GM21723 (cell line): ENCODE data around the gene HILPDA.
"Not testable (repeated sequence)": the region's sequence is repeated elsewhere in the genome, so short reads cannot be mapped to it uniquely, and the experiment has no call there.

Experiments
- ATAC-seq: cut with Tn5 transposase; IDR thresholded peaks from one replicate; pipeline ENCODE4 v1.9.1; 2021; ENCODE audit warnings: mild to moderate bottlenecking, moderate library complexity; ENCODE audit not compliant: unreplicated experiment

The HILPDA gene

DNA sequence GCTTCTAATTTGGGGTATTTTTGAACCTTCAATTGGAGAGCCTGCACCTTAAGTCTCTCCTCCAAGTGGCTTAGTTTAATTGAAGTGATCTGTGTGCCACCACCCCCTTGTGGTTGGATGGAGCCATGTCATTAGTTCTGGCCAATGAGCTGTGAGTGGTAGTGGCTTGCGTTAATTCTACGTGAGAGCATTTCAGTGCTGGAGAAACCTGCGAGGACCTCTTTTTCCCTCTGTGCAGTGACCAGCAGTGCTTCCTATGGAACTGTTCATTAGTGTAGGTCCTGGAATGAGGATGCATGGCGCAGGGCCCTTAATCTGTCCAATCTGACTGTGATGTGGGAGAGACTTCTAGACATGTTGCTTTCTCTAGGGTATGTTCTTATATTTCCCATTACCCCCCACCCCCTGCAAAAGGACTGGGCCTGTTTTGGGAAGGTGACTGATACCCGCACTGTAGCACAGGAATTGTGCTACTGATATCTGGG is 3.8 kb downstream of the HILPDA start:
- ATAC-seq: peak; percentile 36

- ATAC-seq: no peak
These were observed 6.8 kb downstream of the HILPDA start for GRCh38 chr7:128462460-128462859.

- ATAC-seq: not testable (repeated sequence)
These were observed 7.7 kb downstream of the HILPDA start for GRCh38 chr7:128463345-128463744.

DNA sequence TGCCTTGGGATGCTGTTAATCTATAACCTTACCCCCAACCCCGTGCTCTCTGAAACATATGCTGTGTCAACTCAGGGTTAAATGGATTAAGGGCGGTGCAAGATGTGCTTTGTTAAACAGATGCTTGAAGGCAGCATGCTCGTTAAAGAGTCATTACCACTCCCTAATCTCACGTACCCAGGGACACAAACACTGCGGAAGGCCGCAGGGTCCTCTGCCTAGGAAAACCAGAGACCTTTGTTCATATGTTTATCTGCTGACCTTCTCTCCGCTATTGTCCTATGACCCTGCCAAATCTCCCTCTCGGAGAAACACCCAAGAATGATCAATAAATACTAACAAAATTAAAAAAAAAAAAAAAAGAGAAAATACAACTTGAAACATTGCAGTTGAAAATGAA is 8.3 kb downstream of the HILPDA start:
- ATAC-seq: not testable (repeated sequence)

DNA sequence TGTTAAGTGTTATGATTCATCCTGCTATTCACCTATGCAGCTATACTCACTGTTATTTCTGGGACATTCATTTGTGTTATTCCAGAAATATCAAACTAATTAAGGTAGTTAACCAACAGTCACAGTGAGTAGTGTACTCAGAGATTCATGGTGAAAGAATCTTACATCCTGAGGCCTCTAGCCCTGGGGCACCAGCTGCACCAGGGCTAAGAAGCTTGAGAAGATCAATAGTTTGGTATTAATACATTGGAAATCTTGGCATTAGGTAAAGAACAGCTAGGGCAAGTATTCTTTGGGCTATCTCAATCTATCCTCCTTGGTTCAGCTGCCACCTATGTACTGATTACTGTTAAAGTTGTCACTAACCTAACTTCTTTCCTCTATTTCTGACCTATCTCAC is 11.2 kb downstream of the HILPDA start:
- not testable (repeated sequence) for ATAC-seq

DNA sequence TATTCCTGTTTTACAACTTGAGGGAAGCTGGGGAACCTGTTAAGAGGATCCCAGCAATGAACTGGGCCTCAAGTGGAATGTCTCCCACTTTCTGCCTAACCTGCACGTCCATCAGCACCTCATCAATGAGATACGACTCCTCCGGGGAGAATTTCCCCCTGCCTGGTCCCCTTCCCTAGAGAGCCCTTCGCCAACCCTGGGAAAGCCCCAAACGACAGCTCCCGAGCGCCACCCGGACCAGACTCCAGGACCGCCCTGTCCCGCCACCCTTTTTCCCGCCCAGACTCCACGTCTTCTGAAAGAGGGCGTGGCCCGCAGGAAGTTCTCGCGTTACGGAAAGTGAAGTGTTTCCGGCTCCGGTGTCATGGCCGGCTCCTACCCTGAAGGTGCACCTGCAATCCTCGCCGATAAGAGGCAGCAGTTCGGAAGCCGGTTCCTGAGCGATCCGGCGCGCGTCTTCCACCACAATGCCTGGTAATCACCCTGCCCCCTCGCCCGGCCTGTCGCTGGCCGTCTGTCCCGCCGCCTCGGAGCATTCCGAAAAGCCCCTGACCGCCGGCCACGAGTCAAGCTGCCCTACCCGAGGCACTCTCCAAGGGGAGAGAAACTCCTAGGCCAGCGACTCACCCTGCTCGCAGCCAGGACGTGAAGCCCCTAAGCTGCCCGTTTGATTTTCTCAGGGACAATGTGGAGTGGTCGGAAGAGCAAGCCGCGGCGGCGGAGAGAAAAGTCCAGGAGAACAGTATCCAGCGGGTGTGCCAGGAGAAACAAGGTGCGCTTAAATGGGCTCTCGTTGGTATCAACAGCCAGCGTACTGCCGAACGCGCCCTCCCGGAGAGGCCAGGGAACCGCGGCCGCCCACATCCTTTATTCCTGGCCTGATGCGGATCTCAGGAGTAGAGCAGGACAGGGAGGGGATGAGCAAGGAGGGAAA is 21.0 kb downstream of the HILPDA start, which contains the start of gene METTL2B:
Gene METTL2B (plus strand): TSS at position 347 of the 934 bp plus-strand sequence. CDS start 18 bp downstream, at position 365.
- ATAC-seq: peak; percentile 95

- ATAC-seq: not testable (repeated sequence)
These were observed 21.6 kb downstream of the HILPDA start for GRCh38 chr7:128477336-128477690.

DNA sequence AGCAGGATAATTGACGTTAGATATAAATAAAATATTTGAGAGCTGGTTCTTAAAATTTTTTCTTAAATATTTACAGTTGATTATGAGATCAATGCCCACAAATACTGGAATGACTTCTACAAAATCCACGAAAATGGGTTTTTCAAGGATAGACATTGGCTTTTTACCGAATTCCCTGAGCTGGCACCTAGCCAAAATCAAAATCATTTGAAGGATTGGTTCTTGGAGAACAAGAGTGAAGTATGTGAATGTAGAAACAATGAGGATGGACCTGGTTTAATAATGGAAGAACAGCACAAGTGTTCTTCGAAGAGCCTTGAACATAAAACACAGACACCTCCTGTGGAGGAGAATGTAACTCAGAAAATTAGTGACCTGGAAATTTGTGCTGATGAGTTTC is 23.4 kb downstream of the HILPDA start:
- ATAC-seq: not testable (repeated sequence)

DNA sequence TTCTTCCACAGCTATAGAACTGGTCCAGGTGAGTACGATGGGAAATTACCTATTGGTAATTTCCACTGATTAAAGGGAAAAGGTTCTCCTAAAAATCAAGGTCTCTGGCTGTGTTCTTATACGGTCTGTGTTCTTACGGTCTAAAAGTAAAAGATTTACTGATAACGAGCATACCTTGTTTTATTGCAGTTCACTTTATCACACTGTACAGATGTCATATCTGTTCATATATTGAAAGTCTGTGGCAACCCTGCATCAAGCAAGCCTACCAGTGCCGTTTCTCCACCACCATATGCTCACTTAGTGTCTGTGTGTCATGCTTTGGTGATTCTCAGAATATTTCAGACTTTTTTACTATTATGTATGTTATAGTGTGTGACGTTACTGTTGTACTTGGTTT is 32.5 kb downstream of the HILPDA start:
- ATAC-seq: not testable (repeated sequence)

- ATAC-seq: no peak
These were observed 41.7 kb downstream of the HILPDA start for GRCh38 chr7:128497405-128497804.

DNA sequence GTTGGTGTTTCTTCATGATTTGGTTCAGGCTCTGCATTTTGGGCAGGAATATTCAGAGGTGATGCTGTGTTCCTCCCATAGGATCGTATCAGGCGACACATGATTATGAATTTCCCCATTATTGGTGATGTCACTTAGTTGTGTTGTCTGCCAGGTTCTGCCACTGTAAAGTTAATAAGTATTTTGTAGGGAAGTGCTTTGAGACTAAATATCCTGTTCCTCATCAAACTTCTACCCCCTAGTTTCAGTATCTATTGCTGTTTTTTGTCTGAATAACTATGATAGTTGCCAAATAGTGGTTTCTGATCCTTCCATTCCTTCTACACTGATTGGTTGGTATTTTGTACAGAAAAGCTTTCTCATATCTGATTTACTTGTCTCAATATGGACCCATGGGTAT is 49.7 kb downstream of the HILPDA start:
- ATAC-seq: not testable (repeated sequence)

DNA sequence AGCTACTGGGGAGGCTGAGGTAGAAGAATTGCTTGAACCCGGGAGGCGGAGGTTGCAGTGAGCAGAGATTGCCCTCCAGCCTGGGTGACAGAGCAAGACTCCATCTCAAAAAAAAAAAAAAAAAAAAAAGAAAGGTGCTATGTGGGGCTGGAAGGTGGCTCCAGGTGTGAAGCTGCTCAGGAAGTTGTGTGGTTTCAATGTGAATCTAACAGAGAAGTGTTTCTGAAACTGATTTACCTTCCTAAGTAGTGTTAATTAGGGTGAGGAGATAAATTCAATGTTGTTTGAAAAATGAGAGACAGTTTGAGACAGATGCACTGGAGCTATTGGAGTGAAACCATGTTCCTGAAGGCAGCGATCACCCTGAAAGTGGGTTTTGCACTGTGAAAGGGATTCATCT is 51.1 kb downstream of the HILPDA start:
- peak; percentile 64 for ATAC-seq

GRCh38 chr7:128507321-128507993 is 51.8 kb downstream of the HILPDA start:
- peak; percentile 46 for ATAC-seq
